Measurements from ENCODE around the gene HMG20B. TPM values are rescaled to one million over a fixed set of nuclear protein-coding genes. Genes with fewer than 3 reads are reported as not detected.

HMG20B gene
- total RNA-seq, 1 experiment from 2014 or later = 186 TPM

GRCh38 chr19:3614858-3615505 is 42.2 kb downstream of the HMG20B start:
- Histone ChIP-seq H3K4me2 (ENCODE audit: low read length) (no peak overlapping the region), H3K27ac (ENCODE audit: low read depth, low read length) (no peak overlapping the region; the same call in 1 of the 2 replicates), H3K36me3 (ENCODE audit: control insufficient read depth in 1 of 2, insufficient read depth in 2 of 2, low read length in 2 of 2) (peaks cover 0 to 7% of the 10 kb centered on the region in 2 experiments; a peak in 2 of 4 replicates), H3K4me3 (replicated peaks in 1 of 2; ENCODE audit: low read depth in 1 of 2, low read length in 2 of 2) (no peak overlapping the region), H3K79me2 (ENCODE audit: insufficient read depth, low read length) (no peaks in the 10 kb centered on the region), H4K20me1 (ENCODE audit: insufficient read depth) (no peaks in the 10 kb centered on the region), H3K4me1 (ENCODE audit: control insufficient read depth in 1 of 2, insufficient read depth in 2 of 2, low read length in 2 of 2) (no peaks in the 10 kb centered on the region), H3K27me3 (ENCODE audit: insufficient read depth, low read length) (no peaks in the 10 kb centered on the region), H3K9ac (ENCODE audit: low read length) (no peak overlapping the region), H3K9me3 (ENCODE audit: control insufficient read depth in 1 of 2, insufficient read depth in 1 of 2, low read depth in 1 of 2, low read length in 2 of 2) (no peaks in the 10 kb centered on the region), H2AFZ (ENCODE audit: low read depth, low read length, poor library complexity, severe bottlenecking) (no peak overlapping the region), H3K9me2 (ENCODE audit: insufficient read depth) (no peaks in the 10 kb centered on the region)
- ChIA-PET POLR2A (no interaction called here), CTCF (no interaction called here), RAD21 (ENCODE audit: low non-redundant PET in 1 of 2, low total read pairs in 2 of 2, uncharacterized antibody in 2 of 2, unreplicated experiment in 2 of 2) (no interaction called here)
- no peak for TF ChIP-seq SRF (IDR thresholded peaks at IDR 0.05; ENCODE audit: low read depth)
- no peak for TF ChIP-seq POLR2AphosphoS5 (IDR thresholded peaks at IDR 0.05; ENCODE audit: low read depth, low read length)
- TF ChIP-seq, protein P1, sequence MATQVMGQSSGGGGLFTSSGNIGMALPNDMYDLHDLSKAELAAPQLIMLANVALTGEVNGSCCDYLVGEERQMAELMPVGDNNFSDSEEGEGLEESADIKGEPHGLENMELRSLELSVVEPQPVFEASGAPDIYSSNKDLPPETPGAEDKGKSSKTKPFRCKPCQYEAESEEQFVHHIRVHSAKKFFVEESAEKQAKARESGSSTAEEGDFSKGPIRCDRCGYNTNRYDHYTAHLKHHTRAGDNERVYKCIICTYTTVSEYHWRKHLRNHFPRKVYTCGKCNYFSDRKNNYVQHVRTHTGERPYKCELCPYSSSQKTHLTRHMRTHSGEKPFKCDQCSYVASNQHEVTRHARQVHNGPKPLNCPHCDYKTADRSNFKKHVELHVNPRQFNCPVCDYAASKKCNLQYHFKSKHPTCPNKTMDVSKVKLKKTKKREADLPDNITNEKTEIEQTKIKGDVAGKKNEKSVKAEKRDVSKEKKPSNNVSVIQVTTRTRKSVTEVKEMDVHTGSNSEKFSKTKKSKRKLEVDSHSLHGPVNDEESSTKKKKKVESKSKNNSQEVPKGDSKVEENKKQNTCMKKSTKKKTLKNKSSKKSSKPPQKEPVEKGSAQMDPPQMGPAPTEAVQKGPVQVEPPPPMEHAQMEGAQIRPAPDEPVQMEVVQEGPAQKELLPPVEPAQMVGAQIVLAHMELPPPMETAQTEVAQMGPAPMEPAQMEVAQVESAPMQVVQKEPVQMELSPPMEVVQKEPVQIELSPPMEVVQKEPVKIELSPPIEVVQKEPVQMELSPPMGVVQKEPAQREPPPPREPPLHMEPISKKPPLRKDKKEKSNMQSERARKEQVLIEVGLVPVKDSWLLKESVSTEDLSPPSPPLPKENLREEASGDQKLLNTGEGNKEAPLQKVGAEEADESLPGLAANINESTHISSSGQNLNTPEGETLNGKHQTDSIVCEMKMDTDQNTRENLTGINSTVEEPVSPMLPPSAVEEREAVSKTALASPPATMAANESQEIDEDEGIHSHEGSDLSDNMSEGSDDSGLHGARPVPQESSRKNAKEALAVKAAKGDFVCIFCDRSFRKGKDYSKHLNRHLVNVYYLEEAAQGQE (IDR thresholded peaks at IDR 0.05; ENCODE audit: low read depth) = no peak
- TF ChIP-seq ZBTB33 (IDR thresholded peaks at IDR 0.05; ENCODE audit: extremely low read depth, insufficient replicate concordance, low read length) = no peak
- no peak for TF ChIP-seq SIN3A (IDR thresholded peaks at IDR 0.05; ENCODE audit: low read depth)
- no peak for TF ChIP-seq CBX3 (IDR thresholded peaks at IDR 0.05; ENCODE audit: low read depth)
- TF ChIP-seq, protein P2, sequence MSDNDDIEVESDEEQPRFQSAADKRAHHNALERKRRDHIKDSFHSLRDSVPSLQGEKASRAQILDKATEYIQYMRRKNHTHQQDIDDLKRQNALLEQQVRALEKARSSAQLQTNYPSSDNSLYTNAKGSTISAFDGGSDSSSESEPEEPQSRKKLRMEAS (IDR thresholded peaks at IDR 0.05) = no peak
- no peak for TF ChIP-seq FOSL1 (IDR thresholded peaks at IDR 0.05; ENCODE audit: low read depth)
- no peak for TF ChIP-seq RAD21 (IDR thresholded peaks at IDR 0.05; ENCODE audit: low read depth)
- no peak for TF ChIP-seq ELF1 (IDR thresholded peaks at IDR 0.05; ENCODE audit: borderline replicate concordance, low read depth)
- no peak for TF ChIP-seq SP1 (IDR thresholded peaks at IDR 0.05; ENCODE audit: low read depth)
- intact Hi-C loops (cut with micrococcal nuclease) = no loop called here
- BruUV-seq (replicated peaks) = no TSS peak
- no peak for ATAC-seq
- no peak for DNase-seq (ENCODE audit: low read depth, low spot score)

Data from HCT116 (cell line).